ENCODE measurements around the gene XPO1. TPM values are rescaled to one million over a fixed set of nuclear protein-coding genes. Genes with fewer than 3 reads are reported as not detected.
"Not testable (repeated sequence)": the region's sequence is repeated elsewhere in the genome, so short reads cannot be mapped to it uniquely, and the experiment has no call there.

XPO1 gene
- total RNA-seq, 1 experiment from 2014 or later, result 189 TPM

DNA sequence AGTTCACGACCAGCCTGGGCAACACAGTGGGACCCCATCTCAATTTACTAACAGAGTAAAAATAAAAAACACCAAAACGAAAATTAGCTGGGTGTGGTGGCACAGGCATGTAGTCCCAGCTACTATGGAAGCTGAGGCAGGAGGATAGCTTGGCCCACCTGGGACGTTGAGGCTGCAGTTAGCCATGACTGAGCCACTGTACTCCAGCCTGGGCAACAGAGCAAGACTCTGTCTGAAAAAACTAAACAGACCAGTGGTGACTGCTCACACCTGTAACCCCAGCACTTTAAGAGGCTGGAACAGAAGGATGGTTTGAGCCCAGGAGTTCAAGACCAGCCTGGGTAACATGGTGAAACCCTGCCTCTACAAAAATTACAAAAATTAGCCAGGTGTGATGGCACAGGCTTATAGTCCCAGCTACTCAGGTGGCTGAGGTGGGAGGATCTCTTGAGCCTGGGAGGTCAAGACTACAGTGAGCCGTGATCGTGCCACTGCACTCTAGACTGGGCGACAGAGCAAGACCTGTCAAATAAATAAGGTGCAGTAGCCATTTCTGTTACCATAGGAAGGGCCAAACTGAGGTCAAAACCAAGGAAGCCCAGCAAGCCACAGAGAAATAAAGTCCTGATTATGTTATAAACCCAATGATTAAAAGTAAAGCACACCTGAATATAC, 81.3 kb downstream of the XPO1 start:
- Histone ChIP-seq H3K4me1 (ENCODE audit: control insufficient read depth, insufficient read depth, low read length) (peaks cover 4% of the 10 kb centered on the region; the same call in 1 of the 2 replicates), H3K36me3 (ENCODE audit: control insufficient read depth, insufficient read depth, low read length) (no peaks in the 10 kb centered on the region), H3K9me3 (ENCODE audit: control insufficient read depth, insufficient read depth, low read depth, low read length) (no peaks in the 10 kb centered on the region), H3K27me3 (ENCODE audit: control insufficient read depth, insufficient read depth, low read length) (no peaks in the 10 kb centered on the region), H3K4me3 (ENCODE audit: low read depth in 2 of 2, low read length in 2 of 2) (no peak overlapping the region), H3K27ac (ENCODE audit: low read length) (no peak overlapping the region)
- no TSS peak for BruUV-seq (replicated peaks)
- DNase-seq (ENCODE audit: low read depth, low spot score) (no peak), ATAC-seq (no peak)
- in situ Hi-C loops (cut with HindIII; ENCODE audit: low pct_unique_long_range_greater_than_20kb, low sequenced_read_pairs), result no loop called here
- ChIA-PET CTCF (no interaction called here), POLR2A (no interaction called here)
- intact Hi-C loops (cut with micrococcal nuclease; ENCODE audit: unreplicated experiment), result no loop called here
- TF ChIP-seq, protein P1, sequence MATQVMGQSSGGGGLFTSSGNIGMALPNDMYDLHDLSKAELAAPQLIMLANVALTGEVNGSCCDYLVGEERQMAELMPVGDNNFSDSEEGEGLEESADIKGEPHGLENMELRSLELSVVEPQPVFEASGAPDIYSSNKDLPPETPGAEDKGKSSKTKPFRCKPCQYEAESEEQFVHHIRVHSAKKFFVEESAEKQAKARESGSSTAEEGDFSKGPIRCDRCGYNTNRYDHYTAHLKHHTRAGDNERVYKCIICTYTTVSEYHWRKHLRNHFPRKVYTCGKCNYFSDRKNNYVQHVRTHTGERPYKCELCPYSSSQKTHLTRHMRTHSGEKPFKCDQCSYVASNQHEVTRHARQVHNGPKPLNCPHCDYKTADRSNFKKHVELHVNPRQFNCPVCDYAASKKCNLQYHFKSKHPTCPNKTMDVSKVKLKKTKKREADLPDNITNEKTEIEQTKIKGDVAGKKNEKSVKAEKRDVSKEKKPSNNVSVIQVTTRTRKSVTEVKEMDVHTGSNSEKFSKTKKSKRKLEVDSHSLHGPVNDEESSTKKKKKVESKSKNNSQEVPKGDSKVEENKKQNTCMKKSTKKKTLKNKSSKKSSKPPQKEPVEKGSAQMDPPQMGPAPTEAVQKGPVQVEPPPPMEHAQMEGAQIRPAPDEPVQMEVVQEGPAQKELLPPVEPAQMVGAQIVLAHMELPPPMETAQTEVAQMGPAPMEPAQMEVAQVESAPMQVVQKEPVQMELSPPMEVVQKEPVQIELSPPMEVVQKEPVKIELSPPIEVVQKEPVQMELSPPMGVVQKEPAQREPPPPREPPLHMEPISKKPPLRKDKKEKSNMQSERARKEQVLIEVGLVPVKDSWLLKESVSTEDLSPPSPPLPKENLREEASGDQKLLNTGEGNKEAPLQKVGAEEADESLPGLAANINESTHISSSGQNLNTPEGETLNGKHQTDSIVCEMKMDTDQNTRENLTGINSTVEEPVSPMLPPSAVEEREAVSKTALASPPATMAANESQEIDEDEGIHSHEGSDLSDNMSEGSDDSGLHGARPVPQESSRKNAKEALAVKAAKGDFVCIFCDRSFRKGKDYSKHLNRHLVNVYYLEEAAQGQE (IDR thresholded peaks at IDR 0.05; ENCODE audit: insufficient read depth in 1 of 2, low read depth in 2 of 2, low read length in 1 of 2), result no peak
- TF ChIP-seq SIN3A (IDR thresholded peaks at IDR 0.05; ENCODE audit: borderline replicate concordance, insufficient read depth, low read depth, low read length) (no peak), TCF7L2 (IDR thresholded peaks at IDR 0.05; ENCODE audit: low read depth, low read length) (no peak), POLR2AphosphoS5 (IDR thresholded peaks at IDR 0.05; ENCODE audit: low read depth, low read length) (no peak)
- TF ChIP-seq, protein P2, sequence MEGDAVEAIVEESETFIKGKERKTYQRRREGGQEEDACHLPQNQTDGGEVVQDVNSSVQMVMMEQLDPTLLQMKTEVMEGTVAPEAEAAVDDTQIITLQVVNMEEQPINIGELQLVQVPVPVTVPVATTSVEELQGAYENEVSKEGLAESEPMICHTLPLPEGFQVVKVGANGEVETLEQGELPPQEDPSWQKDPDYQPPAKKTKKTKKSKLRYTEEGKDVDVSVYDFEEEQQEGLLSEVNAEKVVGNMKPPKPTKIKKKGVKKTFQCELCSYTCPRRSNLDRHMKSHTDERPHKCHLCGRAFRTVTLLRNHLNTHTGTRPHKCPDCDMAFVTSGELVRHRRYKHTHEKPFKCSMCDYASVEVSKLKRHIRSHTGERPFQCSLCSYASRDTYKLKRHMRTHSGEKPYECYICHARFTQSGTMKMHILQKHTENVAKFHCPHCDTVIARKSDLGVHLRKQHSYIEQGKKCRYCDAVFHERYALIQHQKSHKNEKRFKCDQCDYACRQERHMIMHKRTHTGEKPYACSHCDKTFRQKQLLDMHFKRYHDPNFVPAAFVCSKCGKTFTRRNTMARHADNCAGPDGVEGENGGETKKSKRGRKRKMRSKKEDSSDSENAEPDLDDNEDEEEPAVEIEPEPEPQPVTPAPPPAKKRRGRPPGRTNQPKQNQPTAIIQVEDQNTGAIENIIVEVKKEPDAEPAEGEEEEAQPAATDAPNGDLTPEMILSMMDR (IDR thresholded peaks at IDR 0.05), result no peak

DNA sequence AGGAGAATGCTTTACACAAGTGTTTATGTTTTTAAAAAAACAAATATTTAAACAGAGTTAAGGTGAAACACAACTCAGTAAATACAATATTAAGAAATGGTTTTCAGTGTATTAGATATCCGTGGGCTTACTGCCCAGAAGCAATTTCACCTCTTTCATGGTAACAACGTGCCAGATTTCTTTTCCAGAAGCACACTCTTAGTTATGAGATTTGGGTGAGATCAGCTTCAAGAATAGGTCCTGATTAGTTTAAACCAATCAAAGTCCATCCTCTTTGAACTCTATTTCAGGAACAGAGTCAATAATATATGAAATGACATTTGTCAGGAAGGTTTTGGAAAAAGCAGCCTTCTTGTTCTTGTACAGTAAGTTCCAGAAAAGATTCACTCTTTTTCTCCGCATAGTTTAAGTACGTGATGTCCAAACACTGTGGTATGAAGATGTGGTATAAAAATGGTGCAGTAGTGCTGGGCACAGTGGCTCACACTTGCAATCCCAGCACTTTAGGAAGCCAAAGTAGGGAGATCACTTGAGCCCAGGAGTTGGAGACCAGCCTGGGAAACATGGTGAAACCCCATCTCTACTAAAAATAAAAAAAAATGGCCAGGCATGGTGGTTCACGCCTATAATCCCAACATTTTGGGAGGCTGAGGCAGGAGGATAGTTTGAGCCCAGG, 81.9 kb downstream of the XPO1 start:
- no peaks in the 10 kb centered on the region for H3K9me3 ChIP-seq (ENCODE audit: control insufficient read depth, insufficient read depth, low read depth, low read length)
- TF ChIP-seq, protein P1 (IDR thresholded peaks at IDR 0.05; ENCODE audit: insufficient read depth in 1 of 2, low read depth in 2 of 2, low read length in 1 of 2), result no peak
- TF ChIP-seq, protein P2 (IDR thresholded peaks at IDR 0.05), result no peak
- TF ChIP-seq POLR2AphosphoS5 (IDR thresholded peaks at IDR 0.05; ENCODE audit: low read depth, low read length), result no peak
- TF ChIP-seq SIN3A (IDR thresholded peaks at IDR 0.05; ENCODE audit: borderline replicate concordance, insufficient read depth, low read depth, low read length), result no peak
- TF ChIP-seq TCF7L2 (IDR thresholded peaks at IDR 0.05; ENCODE audit: low read depth, low read length), result no peak
- CTCF ChIA-PET, result no interaction called here
- no peak for DNase-seq (ENCODE audit: low read depth, low spot score)
- H3K4me3 ChIP-seq (ENCODE audit: low read depth in 2 of 2, low read length in 2 of 2), result no peak overlapping the region
- POLR2A ChIA-PET, result no interaction called here
- ATAC-seq, result no peak
- BruUV-seq (replicated peaks), result no TSS peak
- no peaks in the 10 kb centered on the region for H3K36me3 ChIP-seq (ENCODE audit: control insufficient read depth, insufficient read depth, low read length)
- H3K27me3 ChIP-seq (ENCODE audit: control insufficient read depth, insufficient read depth, low read length), result no peaks in the 10 kb centered on the region
- intact Hi-C loops (cut with micrococcal nuclease; ENCODE audit: unreplicated experiment) (no loop called here), in situ Hi-C loops (cut with HindIII; ENCODE audit: low pct_unique_long_range_greater_than_20kb, low sequenced_read_pairs) (no loop called here)
- H3K27ac ChIP-seq (ENCODE audit: low read length), result no peak overlapping the region
- H3K4me1 ChIP-seq (ENCODE audit: control insufficient read depth, insufficient read depth, low read length), result peaks cover 4% of the 10 kb centered on the region; the same call in 1 of the 2 replicates

DNA sequence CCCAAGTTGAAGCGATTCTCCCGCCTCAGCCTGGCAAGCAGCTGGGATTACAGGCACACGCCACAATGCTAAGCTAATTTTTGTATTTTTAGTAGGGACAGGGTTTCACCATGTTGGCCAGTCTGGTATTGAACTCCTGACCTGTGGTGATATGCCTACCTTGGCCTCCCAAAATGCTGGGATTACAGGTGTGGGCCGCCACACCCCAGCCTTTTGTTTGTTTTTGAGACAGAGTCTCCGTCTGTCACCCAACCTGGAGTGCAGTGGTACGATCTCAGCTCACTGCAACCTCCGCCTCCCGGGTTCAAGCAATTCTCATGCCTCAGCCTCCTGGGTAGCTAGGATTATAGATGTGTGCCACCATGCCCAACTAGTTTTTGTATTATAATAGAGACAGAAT, 83.2 kb downstream of the XPO1 start:
- POLR2A ChIA-PET; intact Hi-C loops (cut with micrococcal nuclease; ENCODE audit: unreplicated experiment): not testable (repeated sequence)

More for the DNA sequence above, 83.2 kb downstream of the XPO1 start:
- H3K4me1 ChIP-seq (ENCODE audit: control insufficient read depth, insufficient read depth, low read length); H3K9me3 ChIP-seq (ENCODE audit: control insufficient read depth, insufficient read depth, low read depth, low read length); H3K4me3 ChIP-seq (ENCODE audit: low read depth in 2 of 2, low read length in 2 of 2); H3K27ac ChIP-seq (ENCODE audit: low read length); H3K27me3 ChIP-seq (ENCODE audit: control insufficient read depth, insufficient read depth, low read length); in situ Hi-C loops (cut with HindIII; ENCODE audit: low pct_unique_long_range_greater_than_20kb, low sequenced_read_pairs); BruUV-seq (replicated peaks); DNase-seq (ENCODE audit: low read depth, low spot score); ATAC-seq; H3K36me3 ChIP-seq (ENCODE audit: control insufficient read depth, insufficient read depth, low read length); CTCF ChIA-PET: not testable (repeated sequence)
